SU-DHL-6 (cell line): ENCODE measurements around the gene IKBKG.

Source experiments
- CTCF ChIP-seq: fragments of 200-600 bp; sonication (generic); IDR thresholded peaks from one replicate; pipeline ENCODE4 v1.5.1; 2017; ENCODE audit warnings: antibody characterized with exemption, mild to moderate bottlenecking, low read length, moderate library complexity; ENCODE audit not compliant: insufficient read depth, poor library complexity, severe bottlenecking
- EZH2phosphoT487 ChIP-seq: fragments of 200-600 bp; sonication (generic), shearing (Covaris generic); conservative IDR thresholded peaks from 2 replicates; pipeline ENCODE4 v1.6.1; 2018; ENCODE audit warnings: mild to moderate bottlenecking, antibody characterized with exemption, low read length, moderate library complexity, mixed read lengths

DNA sequence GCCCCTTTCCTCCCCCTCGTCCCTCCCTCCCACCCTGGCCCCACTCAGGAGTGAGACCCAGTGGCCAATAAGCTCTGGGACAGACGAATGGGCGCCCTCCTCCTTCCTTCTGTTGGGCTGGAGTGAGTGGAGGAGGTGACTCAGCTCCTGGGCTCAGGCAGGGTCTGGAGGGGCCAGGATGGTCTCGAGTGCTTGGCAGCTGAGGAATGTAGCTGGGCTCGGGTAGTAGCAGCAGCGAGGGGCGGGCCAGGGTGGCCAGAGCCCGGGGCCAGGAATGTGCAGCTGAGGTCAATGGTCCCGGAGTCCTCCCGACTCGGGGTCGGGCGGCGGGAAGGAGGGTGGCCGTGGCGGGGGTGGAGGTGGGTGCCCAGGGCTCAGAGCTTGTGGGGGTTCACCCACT is 15.8 kb upstream of the IKBKG start:
- no peak for TF ChIP-seq CTCF
- no peak for TF ChIP-seq EZH2phosphoT487
